ENCODE results near the gene MRPL32.

Gene MRPL32

GRCh38 chr7:42972699-42973500 is 40.7 kb downstream of the MRPL32 start:
- no peak for DNase-seq

- no peak for DNase-seq
Measured at GRCh38 chr7:42976371-42976770, 44.2 kb downstream of the MRPL32 start.

- no peak for DNase-seq
Measured at GRCh38 chr7:42978496-42978895, 46.3 kb downstream of the MRPL32 start.

GRCh38 chr7:42980084-42980483 is 47.9 kb downstream of the MRPL32 start:
- no peak for DNase-seq

GRCh38 chr7:42980514-42980913 is 48.3 kb downstream of the MRPL32 start:
- no peak for DNase-seq

- DNase-seq, result no peak
Measured at GRCh38 chr7:42981601-42982000, 49.4 kb downstream of the MRPL32 start.

- DNase-seq, result no peak
Measured at GRCh38 chr7:42982604-42983115, 50.5 kb downstream of the MRPL32 start.

GRCh38 chr7:42984137-42984536 is 52.0 kb downstream of the MRPL32 start:
- DNase-seq, result no peak

GRCh38 chr7:42986213-42986612 is 54.0 kb downstream of the MRPL32 start:
- no peak for DNase-seq

- no peak for DNase-seq
Measured at GRCh38 chr7:42986781-42987248, 54.6 kb downstream of the MRPL32 start.
